GM18517 (cell line): ENCODE data around the gene PPP1R12C.

ENCODE experiments used
- ATAC-seq: cut with Tn5 transposase; IDR thresholded peaks from one replicate; pipeline ENCODE4 v1.9.1; 2021; ENCODE audit warnings: mild to moderate bottlenecking, moderate library complexity; ENCODE audit not compliant: unreplicated experiment

Gene PPP1R12C

GRCh38 chr19:55046975-55047622 is 70.3 kb downstream of the PPP1R12C start:
- ATAC-seq, result no peak

GRCh38 chr19:55044771-55045716 is 72.4 kb downstream of the PPP1R12C start:
- no peak for ATAC-seq

GRCh38 chr19:55044286-55044685 is 73.2 kb downstream of the PPP1R12C start:
- ATAC-seq, result no peak

GRCh38 chr19:55042688-55043087 is 74.7 kb downstream of the PPP1R12C start:
- ATAC-seq, result no peak

GRCh38 chr19:55042344-55042678 is 75.1 kb downstream of the PPP1R12C start:
- no peak for ATAC-seq

GRCh38 chr19:55041627-55042343 is 75.7 kb downstream of the PPP1R12C start:
- no peak for ATAC-seq

GRCh38 chr19:55041244-55041626 is 76.2 kb downstream of the PPP1R12C start:
- no peak for ATAC-seq
